Epithelial cell of esophagus (primary cell): ENCODE data around the gene GLRX3.

Experiments
- DNase-seq: peaks from one replicate; pipeline ENCODE4 v3.0.0; 2010; ENCODE audit warnings: low read depth
- H3K4me3 ChIP-seq: 2 replicates; pipeline ENCODE4 v1.5.1; 2011; ENCODE audit warnings: mild to moderate bottlenecking, low read length, control low read depth
- CTCF ChIP-seq: IDR thresholded peaks from 2 replicates; pipeline ENCODE4 v1.5.1; 2011; ENCODE audit warnings: low read depth, mild to moderate bottlenecking, low read length, control low read depth, inconsistent platforms; ENCODE audit not compliant: insufficient read depth; ENCODE audit errors: missing control alignments

Gene GLRX3

DNA sequence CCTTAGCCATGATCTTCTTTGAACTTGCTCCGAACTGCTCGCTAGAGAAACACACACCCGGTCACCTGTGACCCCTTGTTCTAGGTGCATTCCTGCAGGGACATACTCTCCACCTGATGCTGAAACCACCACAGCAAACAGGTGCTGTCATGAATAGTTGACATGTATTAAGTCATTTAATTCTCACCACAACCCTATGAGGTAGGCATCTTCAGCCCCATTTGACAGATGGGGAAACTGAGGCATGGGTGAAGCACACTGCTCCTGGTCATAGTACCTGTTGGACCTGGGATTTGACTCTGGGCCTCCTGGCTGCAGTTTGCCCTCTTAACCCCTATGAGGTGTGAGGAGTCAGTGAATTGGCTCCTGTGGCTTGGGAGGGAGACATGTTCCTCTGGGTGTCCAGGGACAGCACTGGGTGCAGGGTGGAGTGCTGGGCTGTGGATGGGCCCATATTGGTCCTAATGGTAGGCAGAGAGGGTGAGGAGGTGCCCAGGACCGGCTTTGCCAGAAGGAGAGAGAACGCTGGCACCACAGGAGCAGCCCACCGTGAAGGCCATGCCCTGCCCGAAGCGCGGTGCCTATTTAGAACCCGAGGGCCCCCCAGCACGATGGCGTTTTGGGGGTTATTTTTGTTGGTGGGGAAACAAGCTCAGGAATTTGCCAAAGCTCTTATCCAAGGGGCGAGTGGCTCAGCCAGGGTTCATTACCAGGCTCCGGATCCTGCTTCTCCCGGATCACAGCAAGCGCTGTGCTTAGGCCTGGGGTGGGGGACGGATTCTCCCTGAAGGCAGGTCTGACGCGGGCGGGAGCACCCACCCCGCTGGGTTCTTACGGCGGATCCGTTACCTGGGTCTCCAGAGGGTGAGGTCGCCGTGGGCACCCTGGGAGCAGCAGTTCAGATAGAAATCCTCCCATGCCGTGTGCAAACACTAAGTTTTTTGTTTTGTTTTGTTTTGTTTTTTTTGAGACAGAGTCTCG is 52.3 kb downstream of the GLRX3 start:
- DNase-seq: no peak
- no peak for TF ChIP-seq CTCF
- no peak overlapping the region for H3K4me3 ChIP-seq

GRCh38 chr10:130189608-130190054 is 53.4 kb downstream of the GLRX3 start:
- no peak for DNase-seq
- no peak overlapping the region for H3K4me3 ChIP-seq
- TF ChIP-seq CTCF: no peak

- H3K4me3 ChIP-seq: peak overlapping the region; percentile 43
- peak; percentile 85 for DNase-seq
- peak; percentile 64 for TF ChIP-seq CTCF
These were observed 54.0 kb downstream of the GLRX3 start for GRCh38 chr10:130190055-130190736.

DNA sequence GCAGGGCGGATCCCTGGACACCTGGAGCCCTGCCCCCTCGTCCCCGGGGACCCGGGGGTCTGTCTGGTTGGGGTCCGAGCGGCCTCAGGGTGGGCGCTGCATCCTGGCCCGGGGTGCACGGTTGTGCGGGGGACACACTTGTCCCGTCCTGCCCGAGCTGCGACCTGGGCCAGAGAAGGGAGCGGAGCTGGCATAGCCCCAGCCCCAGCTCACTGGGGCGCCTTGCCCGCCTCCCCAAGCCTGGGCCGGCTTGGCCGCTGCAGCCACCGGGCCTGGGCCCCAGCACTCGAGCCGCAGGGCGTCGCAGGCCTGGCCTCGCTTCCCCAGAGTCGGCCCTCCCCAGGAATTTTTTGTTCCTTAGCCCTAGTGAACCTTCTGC is 54.5 kb downstream of the GLRX3 start:
- no peak for DNase-seq
- peak overlapping the region; percentile 43 for H3K4me3 ChIP-seq
- no peak for TF ChIP-seq CTCF

DNA sequence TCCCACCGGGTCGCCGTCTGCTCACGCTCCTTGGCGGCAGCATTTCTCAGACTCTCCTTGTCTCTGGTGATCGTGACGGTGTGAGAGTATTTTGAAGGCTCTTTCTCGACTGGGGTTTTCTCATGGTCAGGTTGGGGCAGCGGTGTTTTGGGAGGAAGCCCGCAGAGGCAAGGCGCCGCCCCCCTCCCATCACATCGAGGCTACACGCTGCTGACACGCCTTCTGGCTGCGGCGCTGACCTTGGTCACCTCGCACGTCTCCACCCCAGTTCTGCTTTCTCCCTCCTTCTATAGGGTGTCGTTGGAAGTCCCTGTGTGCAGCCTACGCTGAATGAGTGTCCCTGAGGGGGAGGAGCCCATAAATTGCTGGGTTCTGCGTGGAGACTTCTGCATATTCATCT is 55.2 kb downstream of the GLRX3 start:
- no peak overlapping the region for H3K4me3 ChIP-seq
- no peak for TF ChIP-seq CTCF
- DNase-seq: no peak

DNA sequence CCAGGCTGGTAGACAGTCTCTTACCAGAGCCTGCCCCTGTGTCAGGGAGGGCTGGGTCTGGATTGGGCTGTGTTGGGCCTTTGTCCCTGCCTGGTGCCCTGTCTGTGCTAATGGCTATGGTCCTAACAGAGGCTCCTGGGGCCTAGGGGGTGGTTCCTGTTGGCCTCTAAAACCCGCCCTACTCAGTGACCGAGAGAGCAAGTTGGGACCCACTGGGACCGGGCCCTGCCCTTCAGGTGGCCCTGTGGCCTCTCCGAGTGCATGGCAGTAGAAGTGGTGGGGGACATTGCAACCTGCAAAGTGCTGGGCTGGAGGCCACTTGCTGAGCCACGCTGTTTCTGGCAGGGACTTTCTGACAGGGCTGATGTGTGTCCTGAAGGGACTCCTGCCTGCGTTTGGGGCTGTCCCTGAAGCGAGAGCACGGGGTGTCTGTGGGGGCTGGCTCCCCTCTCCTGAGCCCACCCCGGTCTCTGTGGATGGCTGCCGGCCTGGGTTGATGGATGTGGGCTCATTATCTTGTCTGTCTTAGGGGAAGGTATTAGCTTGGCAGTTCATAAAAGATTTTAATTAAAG is 56.2 kb downstream of the GLRX3 start:
- no peak overlapping the region for H3K4me3 ChIP-seq
- TF ChIP-seq CTCF: no peak
- DNase-seq: no peak
